H1 (cell line): ENCODE measurements around the gene VPS54. TPM values are rescaled to one million over a fixed set of nuclear protein-coding genes. Genes with fewer than 3 reads are reported as not detected.

Experiments used
- CTCF ChIA-PET: fragments of 300-600 bp; sonication (Branson Sonifier 250); formaldehyde crosslinking; loops from one replicate; lab custom pipeline; 2021; ENCODE audit not compliant: partially characterized antibody; lab: Charles Lee
- POLR2A ChIA-PET: fragments of 300-600 bp; sonication (Branson Sonifier 250); formaldehyde crosslinking; loops from one replicate; lab custom pipeline; 2021; ENCODE audit warnings: inconsistent platforms; ENCODE audit not compliant: partially characterized antibody; lab: Charles Lee
- DNase-seq, 2 experiments: peaks; one replicate each; pipeline versions ENCODE4 v3.0.0 to v3.0.0-alpha.2; 2010 to 2022; ENCODE audit warnings: low spot score in 2 of 2, low read depth in 1 of 2, mixed read lengths in 1 of 2
- FAIRE-seq: peaks from 2 replicates; lab custom pipeline; 2011; peaks lifted over from hg19 to GRCh38; lab: Jason Lieb, UNC
- H2AFZ ChIP-seq: 2 replicates; pipeline ENCODE4 v1.8.1; 2012; ENCODE audit warnings: low read length, inconsistent platforms
- H2AK5ac ChIP-seq: 2 replicates; pipeline ENCODE4 v1.6.1; 2013; ENCODE audit warnings: low read depth, low read length
- H2BK120ac ChIP-seq: replicated peaks from 2 replicates; pipeline ENCODE3; 2013; ENCODE audit warnings: low read depth, low read length, inconsistent platforms
- H2BK12ac ChIP-seq: 2 replicates; pipeline ENCODE4 v1.6.1; 2013; ENCODE audit warnings: low read depth, low read length
- H2BK15ac ChIP-seq: 2 replicates; pipeline ENCODE4 v1.6.1; 2013; ENCODE audit warnings: low read length
- H2BK20ac ChIP-seq: 2 replicates; pipeline ENCODE4 v1.6.1; 2013; ENCODE audit warnings: low read length
- H2BK5ac ChIP-seq: 2 replicates; pipeline ENCODE4 v1.6.1; 2013; ENCODE audit warnings: low read depth, low read length
- H3K14ac ChIP-seq: 2 replicates; pipeline ENCODE4 v1.6.1; 2013; ENCODE audit warnings: inconsistent platforms; ENCODE audit not compliant: insufficient read length
- H3K18ac ChIP-seq: 2 replicates; pipeline ENCODE4 v1.6.1; 2013; ENCODE audit warnings: low read length; ENCODE audit errors: extremely low read depth
- H3K23ac ChIP-seq: 2 replicates; pipeline ENCODE4 v1.6.1; 2013; ENCODE audit warnings: inconsistent platforms; ENCODE audit not compliant: insufficient read length
- H3K23me2 ChIP-seq: 2 replicates; pipeline ENCODE4 v1.6.1; 2013; ENCODE audit warnings: low read depth, low read length
- H3K27ac ChIP-seq: 2 replicates; pipeline ENCODE4 v1.6.1; 2011; ENCODE audit warnings: low read depth, low read length, inconsistent platforms
- H3K27me3 ChIP-seq, 4 experiments: replicated peaks in 1 of 4; 1 replicate in 1 of 4; 2 replicates in 3 of 4; pipeline versions ENCODE4 v1.6.1 to v1.8.1; 2011 to 2013; ENCODE audit warnings: low read length in 3 of 4, mild to moderate bottlenecking in 3 of 4, inconsistent platforms in 2 of 4, mixed read lengths in 2 of 4, moderate library complexity in 1 of 4; ENCODE audit not compliant: control insufficient read depth in 3 of 4, insufficient read depth in 3 of 4; ENCODE audit errors: extremely low read depth in 1 of 4
- H3K36me3 ChIP-seq, 4 experiments: 2 replicates each; pipeline versions ENCODE4 v1.6.1 to v1.8.1; 2011 to 2013; ENCODE audit warnings: mild to moderate bottlenecking in 4 of 4, low read length in 3 of 4, moderate library complexity in 2 of 4, control low read depth in 1 of 4, inconsistent platforms in 1 of 4; ENCODE audit not compliant: insufficient read depth in 4 of 4, control insufficient read depth in 2 of 4
- H3K4ac ChIP-seq: replicated peaks from 2 replicates; pipeline ENCODE3; 2013; ENCODE audit warnings: low read length, low read depth, mixed read lengths, inconsistent platforms; ENCODE audit not compliant: insufficient read length
- H3K4me1 ChIP-seq, 4 experiments: replicated peaks in 1 of 4; 1 replicate in 1 of 4; 2 replicates in 3 of 4; pipeline versions ENCODE4 v1.6.1 to v1.8.1; 2011 to 2013; ENCODE audit warnings: low read length in 3 of 4, inconsistent platforms in 2 of 4, mixed read lengths in 1 of 4; ENCODE audit not compliant: insufficient read depth in 4 of 4, control insufficient read depth in 3 of 4
- H3K4me2 ChIP-seq, 2 experiments: 2 replicates each; pipeline versions ENCODE4 v1.6.1 to v1.8.1; 2011 to 2013; ENCODE audit warnings: low read depth in 2 of 2, low read length in 2 of 2, control low read depth in 1 of 2, inconsistent platforms in 1 of 2, mild to moderate bottlenecking in 1 of 2; ENCODE audit not compliant: insufficient read depth in 1 of 2
- H3K4me3 ChIP-seq, 4 experiments: fragments of 200-600, 300-600 bp in 1 of 4; sonication (generic), shearing (Covaris generic), sonication (Bioruptor Twin) in 1 of 4; 2 replicates each; pipeline versions ENCODE4 v1.5.1 to v1.8.1; 2011 to 2016; ENCODE audit warnings: low read length in 4 of 4, low read depth in 3 of 4, control low read depth in 2 of 4, inconsistent platforms in 2 of 4, mild to moderate bottlenecking in 2 of 4, mixed read lengths in 1 of 4, moderate library complexity in 1 of 4; ENCODE audit not compliant: insufficient read depth in 2 of 4; ENCODE audit errors: extremely low read depth in 1 of 4
- H3K56ac ChIP-seq: replicated peaks from 2 replicates; pipeline ENCODE3; 2013; ENCODE audit warnings: low read depth, mild to moderate bottlenecking, mixed read lengths, low read length, inconsistent platforms; ENCODE audit not compliant: insufficient read length
- H3K79me1 ChIP-seq: 2 replicates; pipeline ENCODE4 v1.6.1; 2013; ENCODE audit warnings: low read depth, low read length, control low read depth
- H3K79me2 ChIP-seq, 2 experiments: 2 replicates each; pipeline versions ENCODE4 v1.6.1 to v1.8.1; 2012 to 2013; ENCODE audit warnings: low read length in 2 of 2, mild to moderate bottlenecking in 2 of 2, inconsistent platforms in 1 of 2; ENCODE audit not compliant: insufficient read depth in 2 of 2, control insufficient read depth in 1 of 2
- H3K9ac ChIP-seq, 4 experiments: replicated peaks in 1 of 4; 1 replicate in 1 of 4; 2 replicates in 3 of 4; pipeline versions ENCODE4 v1.6.1 to v1.8.1; 2011 to 2013; ENCODE audit warnings: low read depth in 3 of 4, low read length in 3 of 4, control low read depth in 2 of 4, mild to moderate bottlenecking in 2 of 4, moderate library complexity in 2 of 4, inconsistent platforms in 1 of 4; ENCODE audit errors: extremely low read depth in 1 of 4
- H3K9me3 ChIP-seq, 2 experiments: 2 replicates each; pipeline versions ENCODE4 v1.6.1 to v1.8.1; 2012 to 2013; ENCODE audit warnings: mild to moderate bottlenecking in 2 of 2, moderate library complexity in 2 of 2, control low read depth in 1 of 2, inconsistent platforms in 1 of 2, low read depth in 1 of 2, low read length in 1 of 2, mixed read lengths in 1 of 2; ENCODE audit not compliant: insufficient read depth in 2 of 2
- H4K20me1 ChIP-seq, 2 experiments: replicated peaks in 1 of 2; 2 replicates each; pipeline versions ENCODE3 to v1.8.1; 2011 to 2013; ENCODE audit warnings: inconsistent platforms in 2 of 2, low read length in 2 of 2, mild to moderate bottlenecking in 1 of 2; ENCODE audit not compliant: insufficient read depth in 2 of 2, control insufficient read depth in 1 of 2
- H4K5ac ChIP-seq: 2 replicates; pipeline ENCODE4 v1.6.1; 2013; ENCODE audit warnings: low read length, low read depth, mixed read lengths, inconsistent platforms; ENCODE audit not compliant: insufficient read length
- H4K8ac ChIP-seq: 2 replicates; pipeline ENCODE4 v1.8.0; 2013; ENCODE audit warnings: mild to moderate bottlenecking, moderate library complexity, low read length, inconsistent platforms; ENCODE audit not compliant: insufficient read depth; ENCODE audit errors: extremely low read depth
- H4K91ac ChIP-seq: replicated peaks from 2 replicates; pipeline ENCODE3; 2013; ENCODE audit warnings: low read length, mixed read lengths, inconsistent platforms; ENCODE audit not compliant: insufficient read length
- CBX5 ChIP-seq: fragments of 300-800, 300-1000 bp; sonication (generic); IDR thresholded peaks from 2 replicates; pipeline ENCODE4 v1.7.1; 2016; ENCODE audit warnings: antibody characterized with exemption, low read length, low read depth
- CHD1 ChIP-seq: IDR thresholded peaks from 2 replicates; pipeline ENCODE4 v1.6.1; 2012; ENCODE audit warnings: low read depth, low read length, improper control_type of control experiment
- CHD2 ChIP-seq: IDR thresholded peaks from 2 replicates; pipeline ENCODE4 v1.6.1; 2012; ENCODE audit warnings: low read length, improper control_type of control experiment
- E2F6 ChIP-seq: IDR thresholded peaks from 2 replicates; pipeline ENCODE4 v1.6.1; 2012; ENCODE audit warnings: inconsistent platforms
- EP300 ChIP-seq, 2 experiments: IDR thresholded peaks; 1 replicate in 1 of 2; 2 replicates in 1 of 2; pipeline ENCODE4 v1.6.1; 2011 to 2012; ENCODE audit warnings: low read depth in 2 of 2, low read length in 2 of 2, mild to moderate bottlenecking in 2 of 2, borderline replicate concordance in 1 of 2, inconsistent platforms in 1 of 2, moderate library complexity in 1 of 2
- EZH2 ChIP-seq: fragments of 200-600 bp; sonication (generic); IDR thresholded peaks from 2 replicates; pipeline ENCODE4 v1.7.1; 2012; ENCODE audit warnings: low read depth, mild to moderate bottlenecking, moderate library complexity, low read length, inconsistent platforms; ENCODE audit not compliant: severe bottlenecking
- HDAC6 ChIP-seq: IDR thresholded peaks from one replicate; pipeline ENCODE4 v1.7.1; 2012; ENCODE audit warnings: low read depth, mild to moderate bottlenecking, inconsistent platforms, low read length, moderate library complexity
- JUND ChIP-seq: IDR thresholded peaks from 2 replicates; pipeline ENCODE4 v1.6.1; 2011; ENCODE audit warnings: mild to moderate bottlenecking, improper control_type of control experiment, low read length
- NANOG ChIP-seq: IDR thresholded peaks from 2 replicates; pipeline ENCODE4 v1.6.1; 2011; ENCODE audit warnings: low read length, low read depth, mild to moderate bottlenecking, inconsistent platforms; ENCODE audit not compliant: insufficient read depth, poor library complexity, severe bottlenecking
- POU5F1 ChIP-seq: IDR thresholded peaks from 2 replicates; pipeline ENCODE4 v1.6.1; 2011; ENCODE audit warnings: low read depth, mild to moderate bottlenecking, low read length, moderate library complexity
- SAP30 ChIP-seq: fragments of 300-600 bp; sonication (generic); IDR thresholded peaks from 2 replicates; pipeline ENCODE4 v1.7.1; 2012; ENCODE audit warnings: low read length, moderate library complexity, mild to moderate bottlenecking, inconsistent platforms; ENCODE audit not compliant: insufficient read depth, insufficient replicate concordance
- SUZ12 ChIP-seq: fragments of 200-600 bp; sonication (generic); IDR thresholded peaks from 2 replicates; pipeline ENCODE4 v1.6.1; 2012; ENCODE audit warnings: mild to moderate bottlenecking, inconsistent platforms, low read length, moderate library complexity, mixed read lengths
- YY1 ChIP-seq: IDR thresholded peaks from 2 replicates; pipeline ENCODE4 v1.6.1; 2011; ENCODE audit warnings: low read depth, mild to moderate bottlenecking, low read length
- ZNF274 ChIP-seq: IDR thresholded peaks from 2 replicates; pipeline ENCODE4 v1.7.0; 2012; ENCODE audit warnings: low read length, borderline replicate concordance; ENCODE audit errors: extremely low read depth
- polyA plus RNA-seq, 7 experiments: library from polyadenylated mRNA; depleted of rRNA in 3 of 7; stranded (reverse) in 5 of 7; unstranded in 2 of 7; fragments of >200 nt in 5 of 7; fragments of 200-250 nt in 2 of 7; gene quantifications; 1 replicate in 5 of 7; 2 replicates in 1 of 7; 4 replicates in 1 of 7; pipeline versions ENCODE4 v1.2.1 to v1.2.3, GENCODE V29; 2011 to 2013; ENCODE audit warnings: missing spikeins in 2 of 7, mixed read lengths in 2 of 7
- total RNA-seq: library from RNA; stranded (reverse); fragmentation: NEBNext Ultra II Directional; extraction: Animal tissue kit (Norgen Biotek cat#: 25700); gene quantifications from 2 replicates; pipeline ENCODE4 v1.2.1, GENCODE V29; 2021

VPS54 gene
- total and polyA plus RNA-seq, 2 of the 8 experiments (the other 6 are each of a cell fraction or from before 2014, with no cell fraction given): 3.6 to 13.2 TPM

GRCh38 chr2:64059270-64059669, 40.0 kb upstream of the VPS54 start:
- no peak for FAIRE-seq
- POLR2A ChIA-PET: interaction anchor here (0.6 kb wide), 1 partner anchor 218 kb away, joined by 3 read pairs; the partner anchor contains the start of gene UGP2
- DNase-seq: no peak
- Histone ChIP-seq H3K27ac (no peak overlapping the region), H3K4ac (no peak overlapping the region), H2BK15ac (no peak overlapping the region), H2AK5ac (no peak overlapping the region), H3K4me2 (no peak overlapping the region), H2BK5ac (no peak overlapping the region), H4K20me1 (no peaks in the 10 kb centered on the region), H2BK120ac (no peak overlapping the region), H2BK12ac (no peak overlapping the region), H3K9me3 (no peaks in the 10 kb centered on the region), H3K4me3 (no peak overlapping the region), H3K79me2 (no peaks in the 10 kb centered on the region), H3K23ac (no peak overlapping the region), H4K91ac (no peak overlapping the region), H3K4me1 (peaks cover 0 to 1% (median under 1%) of the 10 kb centered on the region in 4 experiments; a peak in 3 of 7 replicates), H3K18ac (no peak overlapping the region), H3K14ac (no peak overlapping the region), H2AFZ (no peak overlapping the region), H3K23me2 (no peaks in the 10 kb centered on the region), H4K8ac (no peak overlapping the region), H3K56ac (no peak overlapping the region), H3K36me3 (no peaks in the 10 kb centered on the region), H3K9ac (no peak overlapping the region), H4K5ac (no peak overlapping the region), H2BK20ac (0 out of 2 replicates have a peak overlapping the region, but pooled peaks have one; percentile 4), H3K79me1 (no peaks in the 10 kb centered on the region), H3K27me3 (no peaks in the 10 kb centered on the region)
- CTCF ChIA-PET: interaction anchor here (1.0 to 1.5 kb wide), 3 partner anchors 9 to 269 kb away, joined by 3 to 5 read pairs (median 3); no protein-coding TSS in a partner anchor
- TF ChIP-seq ZNF274 (no peak), YY1 (no peak), SAP30 (no peak), NANOG (no peak), EZH2 (no peak), JUND (no peak), SUZ12 (no peak), POU5F1 (no peak), CHD2 (no peak), EP300 (IDR thresholded peaks at IDR 0.05; ENCODE audit: borderline replicate concordance in 1 of 2, low read depth in 2 of 2, low read length in 2 of 2) (no peak), CHD1 (no peak), HDAC6 (no peak), CBX5 (no peak), E2F6 (no peak)
